Astrocyte of the cerebellum (primary cell): ENCODE results near the gene CISD1.
A peak's percentile ranks its signal among the peaks of the same experiment; 100 is the strongest.

Source experiments
- DNase-seq: peaks from one replicate; pipeline ENCODE4 v3.0.0-alpha.2; 2011; ENCODE audit warnings: low read depth
- H3K4me3 ChIP-seq: 2 replicates; pipeline ENCODE4 v1.5.1; 2011; ENCODE audit warnings: mild to moderate bottlenecking, low read depth, low read length, moderate library complexity
- CTCF ChIP-seq: IDR thresholded peaks from 2 replicates; pipeline ENCODE4 v1.5.1; 2012; ENCODE audit warnings: low read length, low read depth, moderate library complexity, mild to moderate bottlenecking; ENCODE audit errors: missing control alignments
- in situ Hi-C: cut with HindIII; loops from 2 replicates; pipeline ENCODE4 v1.10.0; 2017; ENCODE audit warnings: low sequenced_read_pairs

Gene CISD1

DNA sequence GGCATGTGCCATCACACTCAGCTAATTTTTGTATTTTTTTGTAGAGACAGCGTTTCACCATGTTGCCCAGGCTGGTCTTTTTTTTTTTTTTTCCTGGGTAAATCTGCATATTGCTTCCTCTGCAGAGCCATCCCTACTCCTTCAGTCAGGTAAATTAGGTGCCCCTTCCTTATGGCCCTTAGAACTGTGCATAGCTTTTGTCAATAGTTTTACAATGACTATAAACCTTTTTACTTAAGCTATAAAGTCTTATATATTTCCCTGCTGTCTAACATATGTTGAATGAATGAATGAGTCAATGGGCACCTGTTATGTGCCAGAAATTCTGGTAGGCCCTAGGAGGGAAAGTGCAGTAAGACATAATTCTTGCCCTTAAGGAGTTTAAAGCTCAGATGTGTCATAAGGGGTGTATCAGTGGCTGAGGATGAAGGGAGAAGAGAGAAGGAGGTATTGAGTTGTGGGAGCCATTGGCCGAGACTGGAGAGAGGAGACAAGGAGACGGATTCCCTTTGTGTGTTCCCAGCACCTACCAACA lies 35.2 kb downstream of the CISD1 start:
- in situ Hi-C loops = loop anchor here (5.0 kb wide), 2 partner anchors 43 to 127 kb away; no protein-coding TSS in a partner anchor
- TF ChIP-seq CTCF = no peak
- DNase-seq = no peak
- no peak overlapping the region for H3K4me3 ChIP-seq

DNA sequence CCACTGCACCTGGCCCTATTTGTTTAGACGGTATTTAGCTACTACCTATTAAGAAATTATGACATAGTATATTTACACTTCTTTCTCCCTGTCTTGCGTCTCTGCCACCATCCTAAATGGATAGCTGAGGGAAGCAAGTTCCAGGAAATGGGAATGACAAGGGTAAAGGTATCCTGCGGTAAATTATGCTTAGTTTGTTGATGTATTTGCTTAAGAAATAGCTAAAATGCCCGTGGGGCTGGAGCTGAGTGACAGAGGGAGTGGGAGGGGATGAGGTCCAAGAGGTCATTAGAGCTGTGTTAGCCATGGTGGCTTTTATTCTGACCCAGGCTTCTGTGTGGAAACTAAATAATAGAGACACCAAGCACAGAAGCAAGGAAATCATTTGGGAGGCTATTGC lies 36.9 kb downstream of the CISD1 start:
- in situ Hi-C loops = no loop called here
- no peak for TF ChIP-seq CTCF
- no peak for DNase-seq

GRCh38 chr10:58307676-58308075 lies 38.7 kb downstream of the CISD1 start:
- no peak overlapping the region for H3K4me3 ChIP-seq
- no peak for DNase-seq
- in situ Hi-C loops = no loop called here
- no peak for TF ChIP-seq CTCF

More for the DNA sequence above, 36.9 kb downstream of the CISD1 start:
- H3K4me3 ChIP-seq = no peak overlapping the region

GRCh38 chr10:58311026-58311425 lies 42.1 kb downstream of the CISD1 start:
- H3K4me3 ChIP-seq = no peak overlapping the region
- in situ Hi-C loops = no loop called here
- no peak for TF ChIP-seq CTCF
- no peak for DNase-seq

- DNase-seq = no peak
- in situ Hi-C loops = no loop called here
- no peak for TF ChIP-seq CTCF
- no peak overlapping the region for H3K4me3 ChIP-seq
These were observed 47.9 kb downstream of the CISD1 start for GRCh38 chr10:58316874-58317273.

DNA sequence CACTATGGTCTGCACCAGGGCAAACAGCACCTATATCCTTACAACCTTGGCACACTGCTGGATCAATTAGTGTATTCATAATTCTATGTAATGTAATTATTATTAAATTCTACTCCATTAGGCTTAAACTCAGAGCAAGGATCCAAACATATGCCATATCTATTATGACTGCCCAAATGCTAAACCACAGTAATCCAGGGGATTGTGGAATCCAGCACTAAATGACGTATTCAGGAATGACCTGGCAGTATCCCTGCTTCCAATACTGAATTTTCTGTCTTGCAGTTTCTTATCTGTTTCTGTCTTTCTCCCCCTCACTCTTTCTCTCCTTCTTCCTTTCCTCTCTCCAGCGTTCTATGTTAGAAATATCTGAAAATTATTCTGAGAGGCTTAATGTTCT lies 49.4 kb downstream of the CISD1 start:
- peak; percentile 9 for DNase-seq
- H3K4me3 ChIP-seq = no peak overlapping the region
- in situ Hi-C loops = no loop called here
- TF ChIP-seq CTCF = no peak
